Osteocyte (in vitro differentiated cells): ENCODE measurements around the gene SH2D6. TPM values are rescaled to one million over a fixed set of nuclear protein-coding genes. Genes with fewer than 3 reads are reported as not detected.

Source experiments
- DNase-seq: peaks from one replicate; pipeline ENCODE4 v3.0.0; 2021; ENCODE audit warnings: mixed read lengths; ENCODE audit not compliant: unreplicated experiment; ENCODE audit errors: extremely low spot score
- H3K27ac Mint-ChIP-seq: one replicate; pipeline ENCODE4 v1.8.0; 2021; ENCODE audit warnings: mild to moderate bottlenecking, mixed read lengths; ENCODE audit not compliant: unreplicated experiment
- H3K27me3 Mint-ChIP-seq: one replicate; pipeline ENCODE4 v1.8.0; 2021; ENCODE audit warnings: mixed read lengths; ENCODE audit not compliant: unreplicated experiment
- H3K36me3 Mint-ChIP-seq: one replicate; pipeline ENCODE4 v1.8.0; 2021; ENCODE audit warnings: mixed read lengths; ENCODE audit not compliant: unreplicated experiment
- H3K4me1 Mint-ChIP-seq: one replicate; pipeline ENCODE4 v1.8.0; 2021; ENCODE audit warnings: mixed read lengths; ENCODE audit not compliant: unreplicated experiment
- H3K4me3 Mint-ChIP-seq: one replicate; pipeline ENCODE4 v1.8.0; 2021; ENCODE audit warnings: mild to moderate bottlenecking, moderate library complexity, mixed read lengths; ENCODE audit not compliant: unreplicated experiment
- H3K9me3 Mint-ChIP-seq: one replicate; pipeline ENCODE4 v1.8.0; 2021; ENCODE audit warnings: mixed read lengths; ENCODE audit not compliant: unreplicated experiment
- total RNA-seq: library from RNA; stranded (reverse); gene quantifications from 2 replicates; pipeline ENCODE4 v1.2.1, GENCODE V29; 2021
- TF ChIP-seq, protein P1 (sequence below): fragments of 200-600 bp; sonication (generic); IDR thresholded peaks from 2 replicates; pipeline ENCODE4 v1.5.0; 2021; ENCODE audit warnings: antibody characterized with exemption, mild to moderate bottlenecking, moderate library complexity

The SH2D6 gene
- total RNA-seq, 1 donor from 2014 or later: 0.51 TPM

DNA sequence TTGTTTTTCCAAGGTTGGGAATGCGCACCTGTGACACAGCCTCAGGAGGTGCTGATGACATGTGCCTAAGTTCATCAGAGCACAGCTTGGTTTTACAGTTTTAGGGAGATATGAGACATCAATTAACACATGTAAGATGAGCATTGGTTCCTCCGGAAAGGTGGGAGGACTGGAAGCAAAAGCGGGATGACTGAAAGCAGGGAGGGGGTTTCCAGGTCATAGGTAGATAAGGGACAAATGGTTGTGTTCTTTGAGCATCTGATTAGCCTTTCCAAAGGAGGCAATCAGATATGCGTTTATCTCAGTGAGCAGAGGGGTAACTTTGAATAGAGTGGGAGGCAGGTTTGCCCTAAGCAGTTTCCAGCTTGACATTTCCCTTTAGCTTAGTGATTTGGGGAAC, 34.7 kb upstream of the SH2D6 start:
- Mint-ChIP-seq H3K36me3 (peaks cover 28% of the 10 kb centered on the region), H3K27me3 (no peaks in the 10 kb centered on the region), H3K27ac (peak overlapping the region; percentile 12), H3K4me3 (no peak overlapping the region), H3K4me1 (no peaks in the 10 kb centered on the region), H3K9me3 (no peaks in the 10 kb centered on the region)
- TF ChIP-seq, protein P1, sequence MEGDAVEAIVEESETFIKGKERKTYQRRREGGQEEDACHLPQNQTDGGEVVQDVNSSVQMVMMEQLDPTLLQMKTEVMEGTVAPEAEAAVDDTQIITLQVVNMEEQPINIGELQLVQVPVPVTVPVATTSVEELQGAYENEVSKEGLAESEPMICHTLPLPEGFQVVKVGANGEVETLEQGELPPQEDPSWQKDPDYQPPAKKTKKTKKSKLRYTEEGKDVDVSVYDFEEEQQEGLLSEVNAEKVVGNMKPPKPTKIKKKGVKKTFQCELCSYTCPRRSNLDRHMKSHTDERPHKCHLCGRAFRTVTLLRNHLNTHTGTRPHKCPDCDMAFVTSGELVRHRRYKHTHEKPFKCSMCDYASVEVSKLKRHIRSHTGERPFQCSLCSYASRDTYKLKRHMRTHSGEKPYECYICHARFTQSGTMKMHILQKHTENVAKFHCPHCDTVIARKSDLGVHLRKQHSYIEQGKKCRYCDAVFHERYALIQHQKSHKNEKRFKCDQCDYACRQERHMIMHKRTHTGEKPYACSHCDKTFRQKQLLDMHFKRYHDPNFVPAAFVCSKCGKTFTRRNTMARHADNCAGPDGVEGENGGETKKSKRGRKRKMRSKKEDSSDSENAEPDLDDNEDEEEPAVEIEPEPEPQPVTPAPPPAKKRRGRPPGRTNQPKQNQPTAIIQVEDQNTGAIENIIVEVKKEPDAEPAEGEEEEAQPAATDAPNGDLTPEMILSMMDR: no peak
- DNase-seq: no peak

DNA sequence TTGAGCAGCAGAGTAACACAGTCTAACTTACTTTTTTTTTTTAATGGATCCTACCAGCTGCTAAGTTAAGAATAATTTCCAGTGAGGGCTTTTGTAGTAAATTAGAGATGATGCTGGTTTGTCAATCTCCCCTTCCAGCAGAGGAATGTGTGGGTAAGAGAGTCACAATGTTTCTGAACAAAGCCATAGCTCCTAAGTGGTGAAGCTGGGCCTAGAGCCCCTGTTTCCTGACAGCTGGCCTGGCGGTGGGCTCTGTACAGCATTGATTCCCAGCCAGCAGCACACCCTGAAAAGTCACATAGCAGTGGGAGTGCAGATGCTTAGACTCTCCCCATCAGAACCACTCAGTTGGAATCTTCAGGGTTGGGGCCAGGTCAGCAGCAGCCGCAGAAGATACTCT, 32.8 kb upstream of the SH2D6 start:
- H3K27me3 Mint-ChIP-seq: no peaks in the 10 kb centered on the region
- no peak overlapping the region for H3K27ac Mint-ChIP-seq
- no peaks in the 10 kb centered on the region for H3K4me1 Mint-ChIP-seq
- no peak overlapping the region for H3K4me3 Mint-ChIP-seq
- DNase-seq: no peak
- peaks cover 26% of the 10 kb centered on the region for H3K36me3 Mint-ChIP-seq
- no peaks in the 10 kb centered on the region for H3K9me3 Mint-ChIP-seq
- TF ChIP-seq, protein P1: no peak

DNA sequence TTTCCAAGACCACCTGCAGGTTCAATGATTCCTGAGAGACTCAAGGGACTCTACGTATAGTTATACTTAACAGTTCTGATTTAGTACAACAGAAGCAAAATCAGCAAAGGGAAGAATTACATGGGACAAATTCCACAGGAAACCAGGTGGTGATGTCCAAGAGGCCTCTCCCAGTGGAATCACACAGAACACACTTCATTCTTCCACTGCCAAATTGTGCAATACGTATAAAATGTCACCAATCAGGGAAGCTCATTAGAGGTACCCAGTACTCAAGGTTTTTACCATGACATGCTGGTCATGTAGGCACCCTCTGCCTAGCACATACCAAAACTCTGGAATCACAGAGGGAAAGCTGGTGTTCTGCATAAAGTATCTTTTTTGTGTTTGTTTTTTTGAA, 30.8 kb upstream of the SH2D6 start:
- H3K27ac Mint-ChIP-seq: no peak overlapping the region
- no peaks in the 10 kb centered on the region for H3K27me3 Mint-ChIP-seq
- no peaks in the 10 kb centered on the region for H3K4me1 Mint-ChIP-seq
- no peak for DNase-seq
- no peaks in the 10 kb centered on the region for H3K9me3 Mint-ChIP-seq
- TF ChIP-seq, protein P1: no peak
- H3K4me3 Mint-ChIP-seq: no peak overlapping the region
- H3K36me3 Mint-ChIP-seq: peaks cover 24% of the 10 kb centered on the region

DNA sequence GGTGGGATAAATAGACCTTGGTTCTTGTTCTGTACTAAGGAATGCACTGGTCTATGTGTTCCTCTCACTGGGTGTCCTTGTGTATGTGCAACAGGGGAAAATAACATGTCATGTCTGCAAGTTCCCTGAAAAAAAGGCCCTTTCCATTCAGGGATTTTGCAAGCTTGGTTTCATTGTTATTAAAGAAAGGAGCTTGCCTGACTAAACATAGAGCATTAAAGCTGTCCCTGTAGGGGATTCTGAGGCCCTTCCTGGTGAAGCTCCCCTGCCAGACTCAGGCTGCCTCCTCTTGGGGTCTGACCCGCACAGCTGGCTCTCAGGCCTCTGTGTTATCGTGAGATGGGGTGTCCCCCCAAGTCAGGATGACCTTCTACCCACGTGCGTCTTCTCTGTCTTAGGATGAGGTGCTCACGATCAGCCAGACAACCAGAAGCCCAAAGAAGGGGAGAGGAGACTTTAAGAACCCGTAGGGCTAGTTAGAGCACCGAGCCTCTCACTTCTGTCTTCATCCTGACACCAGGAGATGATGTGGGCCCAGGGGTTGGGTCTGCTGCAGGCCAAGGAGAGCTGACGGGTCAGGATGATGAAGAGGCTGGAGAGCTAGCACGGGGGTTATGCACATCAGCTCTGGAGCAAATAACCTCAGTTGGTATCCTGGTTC, 29.5 kb upstream of the SH2D6 start:
- no peak for DNase-seq
- Mint-ChIP-seq H3K36me3 (peaks cover 24% of the 10 kb centered on the region), H3K4me3 (no peak overlapping the region), H3K9me3 (no peaks in the 10 kb centered on the region), H3K27me3 (no peaks in the 10 kb centered on the region), H3K4me1 (no peaks in the 10 kb centered on the region), H3K27ac (no peak overlapping the region)
- TF ChIP-seq, protein P1: no peak

DNA sequence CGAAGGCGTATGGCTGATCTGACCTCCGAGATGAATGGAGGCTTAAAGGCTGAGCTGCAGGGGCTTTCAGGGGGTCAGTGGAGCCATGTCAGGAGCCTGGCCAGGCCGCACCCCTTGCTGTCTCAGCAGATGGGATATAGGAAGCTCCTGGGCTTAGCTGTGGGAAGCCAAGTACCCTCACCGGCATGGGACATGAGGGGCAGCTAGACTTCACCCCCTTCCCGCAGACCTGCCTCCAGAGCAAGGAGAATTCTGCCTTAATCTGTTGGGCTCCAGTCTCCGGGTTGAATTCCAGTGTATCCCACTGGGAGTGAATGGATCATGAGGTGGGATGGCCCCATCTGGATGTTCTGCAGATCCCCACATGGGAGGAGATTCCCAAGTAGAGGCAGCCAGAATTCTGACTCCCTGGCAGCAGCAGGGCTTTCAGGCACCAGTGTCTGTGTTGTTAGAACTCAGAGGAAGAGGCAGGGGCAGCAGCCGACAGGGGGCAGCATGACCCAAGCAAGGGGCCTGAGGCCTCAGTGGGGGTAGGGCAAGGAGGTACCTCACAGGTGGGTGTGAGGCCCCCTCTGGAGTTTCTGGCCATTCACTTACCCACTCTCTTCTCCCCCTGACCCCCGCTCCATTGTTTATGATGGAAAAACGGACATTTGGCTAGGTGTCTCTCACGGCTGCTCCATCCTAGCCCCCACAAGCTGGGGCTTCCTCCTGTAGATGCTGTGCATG, 27.4 kb upstream of the SH2D6 start:
- DNase-seq: no peak
- H3K27ac Mint-ChIP-seq: no peak overlapping the region
- peaks cover 17% of the 10 kb centered on the region for H3K36me3 Mint-ChIP-seq
- no peaks in the 10 kb centered on the region for H3K9me3 Mint-ChIP-seq
- TF ChIP-seq, protein P1: peak; percentile 60
- no peaks in the 10 kb centered on the region for H3K27me3 Mint-ChIP-seq
- H3K4me1 Mint-ChIP-seq: no peaks in the 10 kb centered on the region
- no peak overlapping the region for H3K4me3 Mint-ChIP-seq
